SK-N-SH treated with all-trans-retinoic acid at 6 μM for 48 hours (cell line): ENCODE measurements around the gene GFM2.

Experiments
- ATAC-seq: fragments of 200-7000 bp; cut with Tn5 transposase; 3 replicates; pipeline ENCODE4 v1.9.1; 2020; ENCODE audit warnings: mild to moderate bottlenecking, moderate library complexity
- ARNTL ChIP-seq: fragments of 450-650 bp; formaldehyde crosslinking; IDR thresholded peaks from 2 replicates; pipeline ENCODE4 v1.5.0; 2020; ENCODE audit warnings: low read depth, mild to moderate bottlenecking, moderate library complexity, borderline replicate concordance
- BACH2 ChIP-seq: fragments of 250-450 bp; sonication (Bioruptor Pico); IDR thresholded peaks from 2 replicates; pipeline ENCODE4 v1.9.0; 2021; ENCODE audit warnings: mild to moderate bottlenecking, borderline replicate concordance
- CSDC2 ChIP-seq: fragments of 250-450 bp; sonication (Bioruptor Pico); IDR thresholded peaks from 2 replicates; pipeline ENCODE4 v1.5.0; 2020; ENCODE audit warnings: mild to moderate bottlenecking, moderate library complexity
- ESRRG ChIP-seq: fragments of 250-450 bp; sonication (Bioruptor Pico); IDR thresholded peaks from 2 replicates; pipeline ENCODE4 v1.6.1; 2021; ENCODE audit warnings: mild to moderate bottlenecking
- ISL1 ChIP-seq: fragments of 250-450 bp; sonication (Bioruptor Pico); IDR thresholded peaks from 2 replicates; pipeline ENCODE4 v2.1.2; 2022; ENCODE audit warnings: mild to moderate bottlenecking, moderate library complexity
- OSR1 ChIP-seq: fragments of 250-450 bp; sonication (Bioruptor Pico); IDR thresholded peaks from 2 replicates; pipeline ENCODE4 v1.8.0; 2022; ENCODE audit warnings: moderate library complexity, mild to moderate bottlenecking, inconsistent platforms
- PATZ1 ChIP-seq: fragments of 250-450 bp; sonication (Bioruptor Pico); IDR thresholded peaks from 2 replicates; pipeline ENCODE4 v1.8.0; 2020; ENCODE audit warnings: mild to moderate bottlenecking, moderate library complexity, borderline replicate concordance
- PPARA ChIP-seq: fragments of 250-450 bp; sonication (Bioruptor Pico); IDR thresholded peaks from 2 replicates; pipeline ENCODE4 v1.5.0; 2020; ENCODE audit warnings: mild to moderate bottlenecking, borderline replicate concordance
- SNAI2 ChIP-seq: fragments of 250-450 bp; sonication (Bioruptor Pico); IDR thresholded peaks from 2 replicates; pipeline ENCODE4 v1.5.0; 2020; ENCODE audit warnings: mild to moderate bottlenecking, moderate library complexity
- TCF4 ChIP-seq: fragments of 250-450 bp; sonication (Bioruptor Pico); IDR thresholded peaks from 2 replicates; pipeline ENCODE4 v1.8.0; 2021; ENCODE audit warnings: mild to moderate bottlenecking, moderate library complexity, borderline replicate concordance
- TOX ChIP-seq: fragments of 250-450 bp; sonication (Bioruptor Pico); IDR thresholded peaks from 2 replicates; pipeline ENCODE4 v1.8.0; 2021; ENCODE audit warnings: mild to moderate bottlenecking, moderate library complexity, borderline replicate concordance
- TSHZ2 ChIP-seq: fragments of 250-450 bp; sonication (Bioruptor Pico); IDR thresholded peaks from 2 replicates; pipeline ENCODE4 v1.5.0; 2020; ENCODE audit warnings: mild to moderate bottlenecking, moderate library complexity
- ZC3H10 ChIP-seq: fragments of 250-450 bp; sonication (Bioruptor Pico); IDR thresholded peaks from 2 replicates; pipeline ENCODE4 v1.5.1; 2021; ENCODE audit warnings: mild to moderate bottlenecking, moderate library complexity
- ZFP3 ChIP-seq: fragments of 250-450 bp; sonication (Bioruptor Pico); IDR thresholded peaks from 2 replicates; pipeline ENCODE4 v1.5.0; 2020; ENCODE audit warnings: mild to moderate bottlenecking, moderate library complexity
- ZFP30 ChIP-seq: fragments of 450-650 bp; formaldehyde crosslinking; IDR thresholded peaks from 2 replicates; pipeline ENCODE4 v1.5.0; 2022; ENCODE audit warnings: mild to moderate bottlenecking, moderate library complexity
- ZNF565 ChIP-seq: fragments of 450-650 bp; formaldehyde crosslinking; conservative IDR thresholded peaks from 2 replicates; pipeline ENCODE4 v1.5.0; 2020; ENCODE audit warnings: low read depth, mild to moderate bottlenecking, moderate library complexity
- ZNF70 ChIP-seq: fragments of 450-650 bp; formaldehyde crosslinking; IDR thresholded peaks from 2 replicates; pipeline ENCODE4 v1.5.0; 2020; ENCODE audit warnings: mild to moderate bottlenecking, moderate library complexity
- TF ChIP-seq, protein P1 (sequence below): fragments of 250-450 bp; sonication (Bioruptor Pico); IDR thresholded peaks from 2 replicates; pipeline ENCODE4 v1.5.1; 2021; ENCODE audit warnings: mild to moderate bottlenecking, moderate library complexity
- TF ChIP-seq, protein P2 (sequence below): fragments of 250-450 bp; sonication (Bioruptor Pico); IDR thresholded peaks from 2 replicates; pipeline ENCODE4 v1.8.0; 2021; ENCODE audit warnings: low read depth, mild to moderate bottlenecking, moderate library complexity, borderline replicate concordance

Gene GFM2, protein sequence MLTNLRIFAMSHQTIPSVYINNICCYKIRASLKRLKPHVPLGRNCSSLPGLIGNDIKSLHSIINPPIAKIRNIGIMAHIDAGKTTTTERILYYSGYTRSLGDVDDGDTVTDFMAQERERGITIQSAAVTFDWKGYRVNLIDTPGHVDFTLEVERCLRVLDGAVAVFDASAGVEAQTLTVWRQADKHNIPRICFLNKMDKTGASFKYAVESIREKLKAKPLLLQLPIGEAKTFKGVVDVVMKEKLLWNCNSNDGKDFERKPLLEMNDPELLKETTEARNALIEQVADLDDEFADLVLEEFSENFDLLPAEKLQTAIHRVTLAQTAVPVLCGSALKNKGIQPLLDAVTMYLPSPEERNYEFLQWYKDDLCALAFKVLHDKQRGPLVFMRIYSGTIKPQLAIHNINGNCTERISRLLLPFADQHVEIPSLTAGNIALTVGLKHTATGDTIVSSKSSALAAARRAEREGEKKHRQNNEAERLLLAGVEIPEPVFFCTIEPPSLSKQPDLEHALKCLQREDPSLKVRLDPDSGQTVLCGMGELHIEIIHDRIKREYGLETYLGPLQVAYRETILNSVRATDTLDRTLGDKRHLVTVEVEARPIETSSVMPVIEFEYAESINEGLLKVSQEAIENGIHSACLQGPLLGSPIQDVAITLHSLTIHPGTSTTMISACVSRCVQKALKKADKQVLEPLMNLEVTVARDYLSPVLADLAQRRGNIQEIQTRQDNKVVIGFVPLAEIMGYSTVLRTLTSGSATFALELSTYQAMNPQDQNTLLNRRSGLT

GRCh38 chr5:74766849-74767578, at the start of gene GFM2, which contains the start of gene NSA2:
Gene GFM2, minus strand, starts transcription at chr5:74767117. Its CDS starts 3,375 bp downstream, at chr5:74763742.
Gene NSA2, plus strand, starts transcription at chr5:74767249. Its CDS starts 112 bp downstream, at chr5:74767361.
- TF ChIP-seq CSDC2 (CRISPR knock-in tag), result no peak
- TF ChIP-seq ARNTL, result no peak
- TF ChIP-seq BACH2 (CRISPR knock-in tag), result no peak
- no peak for TF ChIP-seq OSR1 (CRISPR knock-in tag)
- TF ChIP-seq, protein P1, sequence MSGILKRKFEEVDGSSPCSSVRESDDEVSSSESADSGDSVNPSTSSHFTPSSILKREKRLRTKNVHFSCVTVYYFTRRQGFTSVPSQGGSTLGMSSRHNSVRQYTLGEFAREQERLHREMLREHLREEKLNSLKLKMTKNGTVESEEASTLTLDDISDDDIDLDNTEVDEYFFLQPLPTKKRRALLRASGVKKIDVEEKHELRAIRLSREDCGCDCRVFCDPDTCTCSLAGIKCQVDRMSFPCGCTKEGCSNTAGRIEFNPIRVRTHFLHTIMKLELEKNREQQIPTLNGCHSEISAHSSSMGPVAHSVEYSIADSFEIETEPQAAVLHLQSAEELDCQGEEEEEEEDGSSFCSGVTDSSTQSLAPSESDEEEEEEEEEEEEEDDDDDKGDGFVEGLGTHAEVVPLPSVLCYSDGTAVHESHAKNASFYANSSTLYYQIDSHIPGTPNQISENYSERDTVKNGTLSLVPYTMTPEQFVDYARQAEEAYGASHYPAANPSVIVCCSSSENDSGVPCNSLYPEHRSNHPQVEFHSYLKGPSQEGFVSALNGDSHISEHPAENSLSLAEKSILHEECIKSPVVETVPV (CRISPR knock-in tag), result no peak
- peak; percentile 30; the same call in 1 of the 2 replicates for TF ChIP-seq ZNF70 (CRISPR knock-in tag)
- no peak for TF ChIP-seq PATZ1
- TF ChIP-seq TOX, result no peak
- TF ChIP-seq TSHZ2, result 0 out of 2 replicates have a peak, but pooled peaks have one; percentile 9
- TF ChIP-seq ZC3H10 (CRISPR knock-in tag), result no peak
- no peak for TF ChIP-seq ZFP3 (CRISPR knock-in tag)
- no peak for TF ChIP-seq ISL1 (CRISPR knock-in tag)
- TF ChIP-seq ESRRG (CRISPR knock-in tag), result no peak
- TF ChIP-seq TCF4, result no peak
- TF ChIP-seq PPARA, result no peak
- no peak for TF ChIP-seq ZNF565
- TF ChIP-seq, protein P2, sequence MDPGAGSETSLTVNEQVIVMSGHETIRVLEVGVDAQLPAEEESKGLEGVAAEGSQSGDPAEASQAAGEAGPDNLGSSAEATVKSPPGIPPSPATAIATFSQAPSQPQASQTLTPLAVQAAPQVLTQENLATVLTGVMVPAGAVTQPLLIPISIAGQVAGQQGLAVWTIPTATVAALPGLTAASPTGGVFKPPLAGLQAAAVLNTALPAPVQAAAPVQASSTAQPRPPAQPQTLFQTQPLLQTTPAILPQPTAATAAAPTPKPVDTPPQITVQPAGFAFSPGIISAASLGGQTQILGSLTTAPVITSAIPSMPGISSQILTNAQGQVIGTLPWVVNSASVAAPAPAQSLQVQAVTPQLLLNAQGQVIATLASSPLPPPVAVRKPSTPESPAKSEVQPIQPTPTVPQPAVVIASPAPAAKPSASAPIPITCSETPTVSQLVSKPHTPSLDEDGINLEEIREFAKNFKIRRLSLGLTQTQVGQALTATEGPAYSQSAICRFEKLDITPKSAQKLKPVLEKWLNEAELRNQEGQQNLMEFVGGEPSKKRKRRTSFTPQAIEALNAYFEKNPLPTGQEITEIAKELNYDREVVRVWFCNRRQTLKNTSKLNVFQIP (CRISPR knock-in tag), result no peak
- peak; percentile 90 for ATAC-seq

DNA sequence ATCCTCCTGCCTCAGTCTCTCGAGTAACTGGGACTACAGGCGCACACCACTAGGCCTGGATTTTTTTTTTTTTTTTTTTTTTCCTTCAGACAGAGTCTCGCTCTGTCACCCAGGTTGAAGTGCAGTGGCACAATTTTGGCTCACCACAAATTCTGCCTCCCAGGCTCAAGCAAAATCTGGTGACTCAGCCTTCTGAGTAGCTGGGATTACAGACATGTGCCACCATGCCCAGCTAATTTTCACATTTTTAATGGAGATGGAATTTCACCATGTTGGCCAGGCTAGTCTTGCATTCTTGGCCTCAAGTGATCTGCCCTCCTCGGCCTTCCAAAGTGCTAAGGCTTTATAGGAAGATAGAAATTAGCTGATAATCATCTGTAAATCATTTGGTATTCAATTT, 44.0 kb upstream of the GFM2 start:
- TF ChIP-seq ZC3H10 (CRISPR knock-in tag), result no peak
- TF ChIP-seq BACH2 (CRISPR knock-in tag), result no peak
- TF ChIP-seq CSDC2 (CRISPR knock-in tag), result no peak
- no peak for TF ChIP-seq ISL1 (CRISPR knock-in tag)
- TF ChIP-seq ZNF70 (CRISPR knock-in tag), result no peak
- TF ChIP-seq TCF4, result no peak
- no peak for TF ChIP-seq ZFP3 (CRISPR knock-in tag)
- TF ChIP-seq ZFP30 (CRISPR knock-in tag), result no peak
- TF ChIP-seq, protein P1 (CRISPR knock-in tag), result no peak
- TF ChIP-seq SNAI2 (CRISPR knock-in tag), result no peak
- peak; percentile 25; the same call in 2 of the 3 replicates for ATAC-seq
